GM19193 (cell line): ENCODE measurements around the gene CSHL1.

Experiments used
- POLR2A ChIP-seq: IDR thresholded peaks from 4 replicates; pipeline ENCODE4 v1.6.1; 2011; ENCODE audit not compliant: insufficient read depth, insufficient read length; ENCODE audit errors: extremely low read depth

The CSHL1 gene

GRCh38 chr17:63945784-63946439 lies 34.9 kb upstream of the CSHL1 start:
- no peak for TF ChIP-seq POLR2A

- TF ChIP-seq POLR2A, result no peak
Measured at GRCh38 chr17:63944736-63945499, 33.9 kb upstream of the CSHL1 start.

GRCh38 chr17:63943745-63944144 lies 32.7 kb upstream of the CSHL1 start:
- no peak for TF ChIP-seq POLR2A

DNA sequence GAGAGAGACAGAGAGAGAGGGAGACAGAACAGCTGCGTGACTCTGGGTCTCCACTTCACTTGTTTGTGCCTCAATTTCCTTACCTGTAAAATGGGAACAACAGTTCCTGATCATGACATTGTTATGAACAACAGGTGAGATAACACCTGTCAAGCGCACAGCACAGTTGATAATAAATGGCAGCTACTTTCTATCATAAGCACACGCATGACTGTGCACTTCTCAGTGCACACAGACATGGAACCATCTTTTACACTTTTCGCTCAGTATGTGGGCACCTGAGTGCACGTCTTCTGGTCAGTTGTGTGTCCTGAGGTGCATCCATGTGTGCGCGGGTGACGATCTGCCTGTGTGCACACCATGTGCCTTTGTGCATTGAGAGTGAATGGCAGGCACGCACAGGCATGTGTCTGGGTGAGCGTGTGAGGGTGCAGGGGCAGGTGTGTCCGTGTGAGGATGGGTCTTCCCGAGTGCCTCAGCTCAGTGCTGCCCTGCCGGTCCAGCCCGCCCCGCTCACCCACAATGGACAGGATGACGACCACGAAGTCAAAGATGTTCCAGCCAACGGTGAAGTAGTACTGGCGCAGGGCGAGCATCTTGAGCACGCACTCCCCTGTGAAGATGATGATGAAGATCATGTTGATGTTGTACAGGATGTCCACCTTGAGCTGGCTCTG lies 31.4 kb upstream of the CSHL1 start:
- no peak for TF ChIP-seq POLR2A

- TF ChIP-seq POLR2A, result no peak
Measured at GRCh38 chr17:63941751-63942150, 30.7 kb upstream of the CSHL1 start.

- TF ChIP-seq POLR2A, result no peak
Measured at GRCh38 chr17:63941162-63941561, 30.1 kb upstream of the CSHL1 start.

DNA sequence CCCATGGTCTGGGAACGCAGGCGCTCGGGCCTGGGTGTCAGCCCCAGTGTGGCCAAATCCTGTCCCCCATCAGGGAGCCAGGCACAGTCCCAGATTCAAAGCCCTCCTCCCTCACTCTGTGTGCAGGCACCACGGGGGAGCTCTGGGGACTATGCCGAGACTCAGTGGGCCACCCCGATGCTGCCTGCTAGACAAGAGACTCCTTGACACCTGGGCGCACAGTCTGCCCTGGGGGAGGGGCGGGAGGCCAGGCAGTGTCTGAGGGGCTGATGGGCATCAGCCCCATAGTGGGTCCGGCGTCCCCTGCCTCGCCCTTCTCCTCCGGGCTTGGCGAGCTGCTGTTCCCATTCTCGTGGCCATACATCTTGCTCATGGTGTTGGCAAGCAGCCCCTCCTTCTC lies 29.5 kb upstream of the CSHL1 start:
- no peak for TF ChIP-seq POLR2A

DNA sequence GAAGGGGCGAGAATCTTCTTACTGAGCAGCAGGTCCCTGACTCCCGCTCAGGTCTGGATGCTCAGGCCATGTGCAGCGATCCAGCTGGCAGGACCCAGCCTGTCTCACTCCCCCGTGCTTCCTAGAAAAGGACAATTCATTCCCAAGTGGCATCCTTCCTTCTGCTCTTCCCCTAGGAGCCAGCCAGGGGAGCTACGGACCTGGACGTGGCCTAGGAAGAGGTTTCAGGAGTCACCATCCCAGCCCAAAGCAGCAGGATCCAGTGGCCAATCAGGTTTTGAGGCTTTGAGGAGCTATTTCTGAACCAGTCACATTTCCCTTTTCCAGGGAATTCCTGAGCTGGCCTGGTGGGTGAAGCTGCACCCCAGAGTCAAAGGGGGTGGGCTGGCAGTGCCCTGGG lies 28.8 kb upstream of the CSHL1 start:
- no peak for TF ChIP-seq POLR2A

- TF ChIP-seq POLR2A, result no peak
Measured at GRCh38 chr17:63939401-63939800, 28.3 kb upstream of the CSHL1 start.

DNA sequence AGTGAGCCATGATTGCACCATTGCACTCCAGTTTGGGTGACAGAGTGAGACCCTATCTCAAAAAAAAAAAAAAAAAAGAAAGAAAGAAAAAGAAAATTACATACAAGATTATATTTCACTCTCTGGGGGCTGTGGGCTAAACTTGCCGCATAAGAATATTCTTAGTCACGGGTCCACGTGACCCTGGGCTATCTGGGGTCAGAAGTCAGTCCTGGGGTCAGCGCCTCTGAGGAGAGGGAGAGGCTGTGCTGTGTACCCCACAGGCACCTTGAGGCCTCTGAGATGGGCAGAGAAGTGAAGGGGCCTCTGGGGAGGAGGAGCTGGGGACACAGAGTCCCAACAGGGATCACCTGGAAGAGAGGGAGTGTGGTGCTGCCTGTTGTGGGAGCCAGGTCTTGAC lies 26.9 kb upstream of the CSHL1 start:
- TF ChIP-seq POLR2A, result no peak

- no peak for TF ChIP-seq POLR2A
Measured at GRCh38 chr17:63937319-63937718, 26.3 kb upstream of the CSHL1 start.

- TF ChIP-seq POLR2A, result no peak
Measured at GRCh38 chr17:63934183-63935112, 23.4 kb upstream of the CSHL1 start.

GRCh38 chr17:63933598-63933997 lies 22.5 kb upstream of the CSHL1 start:
- no peak for TF ChIP-seq POLR2A

GRCh38 chr17:63932721-63933120 lies 21.7 kb upstream of the CSHL1 start:
- TF ChIP-seq POLR2A, result no peak
